Stimulated activated CD4-positive, alpha-beta T cell treated with anti-CD3 and anti-CD28 coated beads, TNF-alpha, amount 100 ng/mL, for 48 hours (primary cell): Measurements from ENCODE around the gene ALDH4A1.
A peak's percentile ranks its signal among the peaks of the same experiment; 100 is the strongest.
"Not testable (repeated sequence)": the region's sequence is repeated elsewhere in the genome, so short reads cannot be mapped to it uniquely, and the experiment has no call there.

Experiments used
- DNase-seq, 3 donors: peaks; one replicate each; pipeline ENCODE4 v3.0.0-alpha.2; 2020; ENCODE audit warnings: low read depth in 3 of 3

The ALDH4A1 gene

DNA sequence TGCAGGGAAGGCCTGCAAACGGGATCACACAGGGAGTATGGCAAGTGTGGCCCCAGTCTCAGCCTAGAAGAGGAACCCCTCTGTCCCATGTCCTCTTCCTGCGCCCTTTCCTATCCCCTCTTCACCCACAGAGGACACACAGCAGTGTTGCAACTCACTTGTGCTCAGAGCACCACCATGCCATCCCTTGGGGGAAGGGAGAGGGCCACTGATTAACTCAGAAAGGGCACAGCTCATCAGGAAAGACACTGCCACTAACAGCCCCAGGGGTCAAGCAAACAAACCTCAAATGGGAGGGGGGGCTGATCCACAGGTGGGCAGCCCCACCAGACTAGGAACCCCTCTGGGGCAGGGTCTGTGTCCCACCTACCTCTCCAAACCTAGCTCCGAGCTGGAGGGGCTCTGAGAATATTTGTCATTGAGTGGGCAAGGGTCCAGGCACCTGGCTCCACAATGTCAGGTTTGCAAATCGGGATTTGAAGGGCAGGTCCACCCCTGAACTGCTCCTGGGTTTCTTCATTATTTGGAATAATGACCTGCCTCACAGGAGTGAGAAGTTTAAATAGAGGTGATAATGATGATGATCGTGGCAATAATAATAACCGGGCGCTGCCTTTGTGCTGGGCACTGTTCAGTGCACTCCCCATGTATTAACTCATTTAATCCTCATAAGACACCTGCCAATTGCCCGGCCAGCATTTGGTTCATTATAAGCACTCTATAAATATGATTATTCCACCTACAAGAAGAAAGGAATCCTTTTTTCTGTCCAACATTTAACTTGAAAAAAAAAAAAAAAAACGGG is 1.0 kb downstream of the ALDH4A1 start:
- no peak for DNase-seq

DNA sequence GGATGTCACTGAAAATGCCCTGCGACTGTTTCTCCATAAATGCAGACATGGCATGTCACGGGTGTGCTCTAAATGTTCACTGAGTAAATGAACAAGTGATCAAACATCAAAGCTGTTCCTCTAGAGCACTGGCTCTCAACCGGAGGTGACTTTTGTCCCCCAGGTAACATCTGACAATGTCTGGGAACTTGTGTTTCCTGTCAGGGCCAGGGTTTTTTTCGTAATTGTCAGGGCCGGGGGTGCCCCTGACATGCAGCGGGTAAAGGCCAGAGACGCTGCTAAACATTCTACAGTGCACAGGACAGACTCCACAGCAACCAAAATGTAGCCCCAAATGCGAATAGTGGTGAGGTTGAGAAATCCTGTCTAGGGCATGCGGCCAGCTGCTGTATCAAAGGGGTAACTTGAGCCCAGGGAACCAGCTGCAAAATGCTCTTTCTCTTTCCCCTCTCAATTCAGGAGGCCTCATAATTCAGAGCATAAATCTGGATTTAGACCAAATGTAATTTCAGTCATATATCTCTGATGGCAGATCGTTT is 2.0 kb downstream of the ALDH4A1 start:
- no peak for DNase-seq

DNA sequence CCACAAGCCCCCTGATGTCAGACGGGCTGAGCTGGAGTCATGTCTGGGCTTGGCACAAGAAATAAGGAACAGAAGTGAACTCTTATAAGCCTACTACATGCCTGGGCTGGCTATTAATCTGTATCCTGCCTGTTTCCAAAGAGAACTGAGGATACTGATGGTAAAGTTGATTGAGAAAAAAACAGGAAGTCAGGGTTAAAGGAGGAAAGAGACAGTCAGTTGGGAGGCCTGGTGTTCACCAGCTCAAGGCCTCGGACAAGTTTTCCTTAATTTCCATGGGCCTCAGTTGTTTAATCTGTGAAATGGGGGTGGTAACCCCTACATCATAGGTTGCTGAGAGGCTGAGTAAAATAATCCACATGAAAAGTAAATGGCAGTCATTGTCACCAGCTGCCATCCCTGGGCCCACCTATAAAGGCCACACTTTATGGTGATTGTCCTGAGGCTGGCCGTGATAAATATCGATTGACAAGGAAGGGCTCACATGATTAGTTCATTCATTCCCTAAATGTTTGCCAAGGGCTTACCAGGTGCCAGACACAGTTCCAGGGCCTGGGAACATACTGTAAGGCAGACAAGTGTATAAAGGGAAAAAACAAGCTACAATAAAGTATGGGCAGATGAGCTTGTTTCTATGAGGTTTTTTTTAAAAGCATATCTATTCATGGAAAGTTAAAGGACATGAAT is 2.8 kb downstream of the ALDH4A1 start:
- no peak for DNase-seq

- DNase-seq, result no peak
These were observed 3.8 kb downstream of the ALDH4A1 start for GRCh38 chr1:18898567-18898966.

DNA sequence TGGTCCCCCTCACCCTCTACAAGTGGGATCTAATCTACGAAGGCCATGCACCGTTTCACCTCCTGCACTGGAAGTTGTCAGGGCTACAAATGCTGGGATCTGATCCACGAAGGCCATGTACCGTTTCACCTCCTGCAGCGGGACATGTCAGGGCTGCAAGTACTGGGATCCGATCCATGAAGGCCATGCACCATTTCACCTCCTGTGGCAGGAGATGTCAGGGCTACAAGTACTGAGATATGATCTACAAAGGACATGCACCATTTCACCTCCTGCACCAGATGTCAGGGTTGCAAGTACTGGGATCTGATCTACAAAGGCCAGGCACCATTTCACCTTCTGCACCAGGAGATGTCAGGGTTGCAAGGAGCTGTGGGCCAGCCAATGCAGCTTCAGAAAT is 7.0 kb downstream of the ALDH4A1 start:
- DNase-seq, result no peak

- no peak for DNase-seq
These were observed 9.2 kb downstream of the ALDH4A1 start for GRCh38 chr1:18893120-18893519.

- DNase-seq, result not testable (repeated sequence)
These were observed 10.5 kb downstream of the ALDH4A1 start for GRCh38 chr1:18891858-18892257.

DNA sequence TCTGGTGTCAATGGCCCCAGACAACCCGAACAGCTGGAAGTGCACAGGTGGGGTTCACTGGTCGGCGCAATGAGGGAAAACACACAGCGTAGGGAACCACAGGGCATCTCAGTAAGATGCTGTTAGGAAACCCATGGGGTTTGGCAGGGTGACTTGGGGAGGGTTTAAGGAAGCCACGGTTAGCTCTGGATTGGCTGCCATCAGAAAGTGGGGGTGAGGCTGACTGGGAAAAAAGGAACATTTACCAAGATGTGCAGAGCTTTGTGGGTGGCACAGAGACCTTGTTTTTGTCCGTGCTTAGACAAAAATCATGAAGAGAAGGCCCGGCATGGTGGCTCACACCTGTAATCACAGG is 11.0 kb downstream of the ALDH4A1 start:
- DNase-seq, result no peak

DNA sequence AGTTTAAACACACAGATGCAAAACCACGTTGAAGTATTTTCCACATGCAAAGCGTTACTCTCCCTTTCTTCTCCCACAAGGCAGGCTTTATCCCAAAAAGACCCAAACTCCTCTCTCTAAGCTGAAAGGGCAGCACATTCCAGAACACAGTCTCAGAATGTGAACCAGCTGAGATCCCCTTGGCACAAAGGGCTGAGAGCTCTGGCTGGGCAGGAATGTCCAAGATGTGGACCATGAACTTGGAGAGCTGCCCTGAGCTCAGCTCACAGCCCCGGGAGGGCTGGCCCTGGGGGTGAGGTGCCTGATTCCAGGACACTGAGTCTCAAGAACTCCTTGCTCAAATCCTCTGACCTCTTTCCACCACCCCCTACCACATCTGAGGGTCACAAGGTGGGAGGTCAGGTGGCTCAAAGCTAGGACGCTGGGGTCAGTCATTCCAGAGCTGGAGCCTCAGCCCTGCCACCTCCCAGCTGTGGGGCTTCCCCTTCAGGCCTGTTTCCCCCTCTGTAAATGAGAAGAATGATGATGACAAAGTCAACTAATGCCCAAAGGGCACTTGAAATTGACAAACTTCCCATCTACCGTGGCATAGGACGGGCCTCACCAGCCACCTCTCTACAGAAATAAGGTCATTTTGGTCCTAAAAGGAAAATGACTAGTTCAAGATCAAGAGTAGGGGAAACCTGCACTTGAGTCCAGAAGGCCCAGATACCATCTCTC is 11.5 kb downstream of the ALDH4A1 start:
- no peak for DNase-seq

GRCh38 chr1:18886003-18886335 is 16.4 kb downstream of the ALDH4A1 start:
- no peak for DNase-seq

GRCh38 chr1:18885311-18886002 is 16.9 kb downstream of the ALDH4A1 start:
- no peak for DNase-seq

GRCh38 chr1:18884727-18885126 is 17.6 kb downstream of the ALDH4A1 start:
- no peak for DNase-seq

DNA sequence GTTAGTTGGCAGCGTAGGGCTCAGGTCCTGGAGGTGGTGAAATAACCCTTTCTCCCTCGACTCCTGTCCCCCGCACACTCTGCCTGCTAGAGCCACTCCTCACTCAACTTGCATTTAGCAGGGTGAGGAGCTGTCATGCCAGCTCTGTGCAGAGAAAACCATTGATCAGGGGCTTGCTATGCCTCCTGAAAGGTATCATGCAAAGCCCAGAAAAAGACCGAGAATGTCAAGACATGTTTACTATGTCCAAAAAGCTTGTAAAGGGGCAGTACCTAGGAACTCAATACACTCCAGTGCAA is 18.0 kb downstream of the ALDH4A1 start:
- no peak for DNase-seq

- DNase-seq, result peak; percentile 34 to 66 (median 55)
These were observed 18.5 kb downstream of the ALDH4A1 start for GRCh38 chr1:18883636-18884418.

DNA sequence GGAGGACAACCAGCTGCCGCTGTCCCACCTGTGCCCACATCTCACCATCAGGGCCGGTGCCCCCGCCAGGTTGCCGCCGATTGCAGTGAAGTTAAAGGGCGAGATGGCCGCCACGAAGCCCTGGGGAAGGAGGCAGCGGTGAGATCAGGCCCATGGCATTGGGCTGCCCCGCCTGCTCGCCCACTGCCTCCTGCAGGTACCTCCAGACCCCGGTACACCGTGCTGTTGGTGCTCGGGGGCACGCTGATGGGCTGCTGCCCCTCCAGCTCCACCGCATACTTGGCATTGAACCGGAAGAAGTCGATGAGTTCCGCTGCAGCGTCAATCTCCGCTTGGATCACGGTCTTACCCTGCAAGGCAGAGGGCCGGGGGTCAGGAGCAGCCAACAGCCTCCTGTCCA is 19.3 kb downstream of the ALDH4A1 start:
- DNase-seq, result no peak

DNA sequence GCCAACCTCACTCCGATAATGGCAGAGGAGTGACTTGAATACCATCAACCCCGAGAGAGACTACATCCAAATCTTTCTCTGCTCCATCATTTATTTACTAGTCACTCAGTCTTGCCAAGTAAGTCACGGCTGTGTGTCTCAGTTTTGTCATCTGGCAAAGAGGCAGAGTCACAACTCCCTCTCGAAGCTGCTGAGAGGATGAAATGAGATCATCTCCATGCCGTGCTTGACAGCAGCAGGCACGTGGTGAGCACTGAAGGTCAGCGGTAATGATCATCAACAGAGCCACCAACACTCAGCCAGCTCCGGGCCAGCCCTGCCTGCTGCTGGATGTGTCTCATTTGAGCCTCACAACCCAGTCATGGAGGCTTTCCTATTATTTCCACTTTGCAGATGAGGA is 19.9 kb downstream of the ALDH4A1 start:
- DNase-seq, result no peak

DNA sequence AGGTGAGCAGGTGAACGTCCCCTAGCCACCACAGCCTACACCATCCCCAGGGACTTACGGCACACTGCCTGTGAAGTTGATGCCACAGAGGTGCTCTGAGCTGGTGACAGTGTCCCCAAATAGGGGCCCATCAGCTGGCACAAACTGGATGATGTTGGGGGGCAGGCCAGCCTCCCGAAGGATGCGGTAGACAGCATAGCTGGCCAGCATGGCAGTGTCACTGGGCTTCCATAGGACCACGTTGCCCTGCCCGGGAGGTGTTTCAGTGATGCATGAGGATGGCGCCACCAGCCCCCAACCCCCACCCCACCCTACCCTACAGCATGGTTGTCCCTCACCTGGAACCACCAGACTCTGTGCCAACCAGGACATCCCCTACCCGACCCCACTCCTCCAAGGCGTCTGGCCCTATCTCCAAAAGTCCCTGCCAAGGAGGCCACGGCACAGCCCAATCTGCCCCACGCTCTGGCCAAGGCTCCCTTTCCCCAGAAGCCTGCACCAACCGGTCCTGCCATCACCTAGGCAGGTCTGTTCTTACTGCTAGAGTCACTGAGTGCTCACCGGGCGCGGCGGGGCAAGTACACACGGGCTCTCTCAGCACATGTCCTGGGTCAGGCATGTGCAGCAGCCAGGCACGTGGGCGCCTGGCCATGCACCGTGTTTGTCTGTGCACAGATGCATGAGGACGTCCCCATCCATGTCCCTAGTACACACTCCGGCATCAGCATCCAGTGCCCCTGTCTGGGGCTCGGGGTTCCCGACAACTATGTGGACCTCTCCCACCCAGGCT is 20.5 kb downstream of the ALDH4A1 start:
- DNase-seq, result no peak

DNA sequence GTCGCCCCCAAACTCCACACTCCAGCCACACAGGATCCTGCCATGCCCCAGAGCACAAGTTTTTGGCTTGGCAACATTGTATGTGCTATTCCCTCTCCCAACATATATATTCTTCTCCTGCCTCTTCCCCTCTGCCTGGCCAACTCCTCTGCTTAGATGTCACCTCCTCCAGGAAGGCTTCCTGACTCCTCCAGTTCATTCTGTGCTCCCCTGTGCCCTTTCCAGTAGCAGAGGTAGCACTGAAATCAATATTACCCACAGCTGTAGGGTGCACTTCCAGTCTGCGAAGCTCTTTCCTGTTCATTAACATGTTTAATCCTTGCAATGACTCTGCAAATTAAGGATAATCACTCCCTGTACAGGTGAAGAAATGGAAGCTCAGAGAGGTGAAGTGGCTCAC is 21.2 kb downstream of the ALDH4A1 start:
- no peak for DNase-seq

DNA sequence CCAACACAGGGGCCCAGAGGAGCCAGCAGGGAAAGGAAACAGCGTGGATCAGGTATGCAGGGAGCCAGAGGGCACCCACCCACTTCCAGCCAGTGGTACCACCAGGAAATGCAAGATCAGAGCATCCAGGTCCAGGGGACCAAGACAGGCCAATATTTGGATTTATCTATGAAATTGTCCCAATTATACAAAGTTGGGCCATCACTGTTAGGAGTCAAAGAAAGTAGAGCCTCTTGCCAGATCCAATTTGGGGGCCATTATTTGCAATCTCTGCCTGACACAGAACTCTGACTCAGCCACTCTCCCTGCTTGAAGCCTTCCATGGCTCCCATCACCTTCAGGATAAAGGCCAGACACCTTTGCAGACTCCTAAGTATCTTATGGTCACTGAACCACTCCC is 21.8 kb downstream of the ALDH4A1 start:
- no peak for DNase-seq

DNA sequence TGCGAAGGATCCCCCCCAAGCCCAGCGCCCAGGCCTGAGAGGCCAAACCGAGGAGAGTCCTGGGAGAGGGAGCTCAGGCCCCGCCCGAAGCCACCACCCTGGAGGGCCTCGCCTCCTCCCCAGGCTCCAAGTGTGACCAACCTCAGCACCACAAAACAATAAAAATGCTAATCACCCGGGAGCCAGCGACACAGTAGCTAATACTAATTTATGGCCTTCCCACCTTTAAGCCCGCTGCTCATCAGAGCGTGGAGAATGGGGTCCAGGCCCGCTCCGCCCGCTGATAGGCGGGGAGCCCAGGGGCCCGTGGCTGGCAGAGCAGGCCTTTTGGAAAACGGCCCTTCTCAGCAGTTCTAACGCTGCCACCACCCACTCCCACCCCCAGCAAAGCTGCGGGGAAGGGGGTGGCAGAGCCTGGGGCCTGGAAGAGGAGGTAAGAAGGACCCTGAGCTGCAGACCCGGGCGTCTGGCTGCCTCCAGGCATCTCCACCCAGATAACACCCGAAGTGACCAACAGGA is 22.5 kb downstream of the ALDH4A1 start:
- DNase-seq, result no peak
